ENCODE measurements around the gene TCTN1.
A peak's percentile ranks its signal among the peaks of the same experiment; 100 is the strongest.

Gene TCTN1

GRCh38 chr12:110684312-110684836 is 70.4 kb downstream of the TCTN1 start:
- DNase-seq, result no peak

GRCh38 chr12:110686294-110686903 is 72.5 kb downstream of the TCTN1 start:
- DNase-seq, result no peak

GRCh38 chr12:110687396-110688169 is 73.7 kb downstream of the TCTN1 start:
- no peak for DNase-seq

- no peak for DNase-seq
Measured at GRCh38 chr12:110688446-110689280, 74.7 kb downstream of the TCTN1 start, which contains the start of gene HVCN1. Gene HVCN1 (minus strand): TSS chr12:110689115. CDS start chr12:110683245, 5,870 bp downstream.

GRCh38 chr12:110689281-110690126 is 75.6 kb downstream of the TCTN1 start:
- DNase-seq, result no peak

GRCh38 chr12:110690127-110690430 is 76.2 kb downstream of the TCTN1 start:
- DNase-seq, result no peak

- no peak for DNase-seq
Measured at GRCh38 chr12:110693731-110694130, 79.8 kb downstream of the TCTN1 start.

GRCh38 chr12:110694330-110694901 is 80.5 kb downstream of the TCTN1 start:
- DNase-seq, result no peak

GRCh38 chr12:110696283-110696682 is 82.4 kb downstream of the TCTN1 start:
- DNase-seq, result no peak

- DNase-seq, result no peak
Measured at GRCh38 chr12:110697236-110697635, 83.3 kb downstream of the TCTN1 start.

GRCh38 chr12:110698171-110698902 is 84.4 kb downstream of the TCTN1 start:
- peak; percentile 20 for DNase-seq
